ENCODE results near the gene SNAI3. TPM values are rescaled to one million over a fixed set of nuclear protein-coding genes. Genes with fewer than 3 reads are reported as not detected.

SNAI3 gene
- total RNA-seq: 6.1 TPM
- long read RNA-seq, partial matches to known transcripts: 4 of 33 reads
- long read RNA-seq, other reads (novel, unspliced or antisense): 26 of 33 reads

GRCh38 chr16:88686439-88687253 is at the start of gene SNAI3:
SNAI3 (minus strand) TSS chr16:88686507; CDS start chr16:88686406, 101 bp downstream.
- ATAC-seq (peak; percentile 95 to 96), DNase-seq (peak; percentile 92)
- peaks cover 55% of the 10 kb centered on the region for H3K4me1 ChIP-seq

DNA sequence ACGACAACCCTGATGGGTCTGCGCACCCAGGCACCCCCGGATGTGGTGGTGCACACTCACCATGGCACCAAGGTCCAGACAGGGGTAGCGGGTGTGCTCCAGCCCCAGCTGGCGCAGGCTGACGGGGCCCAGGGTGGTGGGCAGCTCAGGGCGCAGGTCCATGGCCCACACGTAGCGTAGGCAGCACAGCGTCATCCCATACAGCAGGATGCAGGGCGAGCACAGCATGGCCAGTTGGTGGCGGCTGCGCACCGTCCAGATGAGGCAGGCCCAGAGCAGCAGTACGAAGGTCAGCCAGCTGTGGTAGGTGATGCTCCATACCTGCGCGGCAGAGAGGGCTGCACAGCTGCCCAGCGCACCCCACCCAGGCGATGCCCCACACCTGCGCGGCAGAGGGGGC is 49.8 kb upstream of the SNAI3 start:
- H3K36me3 ChIP-seq: peaks cover 87% of the 10 kb centered on the region

More at GRCh38 chr16:88686439-88687253, at the start of gene SNAI3:
- intact Hi-C loops (cut with DNase I): no loop called here
- Histone ChIP-seq H3K27ac (peak within 1 kb of the TSS; percentile 78), H3K9me3 (no peaks in the 10 kb centered on the region), H3K27me3 (ENCODE audit: low read depth) (peaks cover 58% of the 10 kb centered on the region), H3K36me3 (no peaks in the 10 kb centered on the region), H3K4me3 (peak within 1 kb of the TSS; percentile 78)
- no peak for TF ChIP-seq CTCF (IDR thresholded peaks at IDR 0.05)

GRCh38 chr16:88735616-88736015 is 49.3 kb upstream of the SNAI3 start:
- ATAC-seq: no peak
- H3K36me3 ChIP-seq: peaks cover 87% of the 10 kb centered on the region
- no peak for DNase-seq
- peaks cover 5% of the 10 kb centered on the region for H3K4me1 ChIP-seq
- H3K9me3 ChIP-seq: no peaks in the 10 kb centered on the region
- H3K27me3 ChIP-seq (ENCODE audit: low read depth): no peaks in the 10 kb centered on the region
- H3K4me3 ChIP-seq: no peak overlapping the region
- intact Hi-C loops (cut with DNase I): no loop called here
- TF ChIP-seq CTCF (IDR thresholded peaks at IDR 0.05): no peak
- H3K27ac ChIP-seq: no peak overlapping the region

More for the DNA sequence above, 49.8 kb upstream of the SNAI3 start:
- peaks cover 5% of the 10 kb centered on the region for H3K4me1 ChIP-seq
- no peak for TF ChIP-seq CTCF (IDR thresholded peaks at IDR 0.05)
- intact Hi-C loops (cut with DNase I): no loop called here
- H3K4me3 ChIP-seq: no peak overlapping the region
- no peak for ATAC-seq
- H3K9me3 ChIP-seq: no peaks in the 10 kb centered on the region
- no peak for DNase-seq
- H3K27me3 ChIP-seq (ENCODE audit: low read depth): no peaks in the 10 kb centered on the region
- no peak overlapping the region for H3K27ac ChIP-seq

DNA sequence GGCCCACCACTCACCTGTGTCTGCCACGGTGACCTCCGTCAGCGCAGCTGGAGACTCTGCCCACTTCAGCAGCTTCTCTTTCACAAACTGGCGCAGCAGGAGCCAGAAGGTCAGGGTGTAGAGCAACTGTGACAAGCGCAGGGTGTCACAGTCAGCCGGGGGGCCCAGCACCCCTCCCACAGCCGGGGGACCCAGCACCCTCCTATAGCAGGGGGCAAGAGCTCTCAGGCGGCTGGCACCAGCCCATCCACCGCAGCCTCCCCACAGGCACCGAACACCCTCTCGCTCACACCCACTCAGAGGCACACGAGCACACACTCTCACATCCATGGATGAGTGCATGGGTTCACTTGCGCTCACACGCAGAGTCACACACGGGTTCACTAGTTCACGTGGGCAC is 48.8 kb upstream of the SNAI3 start:
- no peak overlapping the region for H3K4me3 ChIP-seq
- H3K27me3 ChIP-seq (ENCODE audit: low read depth): no peaks in the 10 kb centered on the region
- no peak for TF ChIP-seq CTCF (IDR thresholded peaks at IDR 0.05)
- ATAC-seq (no peak), DNase-seq (no peak)
- peaks cover 86% of the 10 kb centered on the region for H3K36me3 ChIP-seq
- intact Hi-C loops (cut with DNase I): no loop called here
- H3K4me1 ChIP-seq: peaks cover 5% of the 10 kb centered on the region
- H3K27ac ChIP-seq: no peak overlapping the region
- H3K9me3 ChIP-seq: no peaks in the 10 kb centered on the region

GRCh38 chr16:88734361-88734728 is 48.0 kb upstream of the SNAI3 start:
- DNase-seq (no peak), ATAC-seq (no peak)
- Histone ChIP-seq H3K27ac (no peak overlapping the region), H3K4me1 (peaks cover 5% of the 10 kb centered on the region), H3K27me3 (ENCODE audit: low read depth) (no peaks in the 10 kb centered on the region), H3K36me3 (peaks cover 84% of the 10 kb centered on the region), H3K9me3 (no peaks in the 10 kb centered on the region), H3K4me3 (no peak overlapping the region)
- intact Hi-C loops (cut with DNase I): no loop called here
- TF ChIP-seq CTCF (IDR thresholded peaks at IDR 0.05): no peak
